HFFc6 (cell line): Measurements from ENCODE around the gene CACNA1F. TPM values are rescaled to one million over a fixed set of nuclear protein-coding genes. Genes with fewer than 3 reads are reported as not detected.

ENCODE experiments used
- DNase-seq: peaks from one replicate; pipeline ENCODE4 v3.0.0-alpha.2; 2018
- H3K27ac Mint-ChIP-seq: 2 replicates; pipeline ENCODE4 v1.8.0; 2020; ENCODE audit warnings: mild to moderate bottlenecking, mixed read lengths
- H3K27me3 Mint-ChIP-seq: 2 replicates; pipeline ENCODE4 v1.8.0; 2021; ENCODE audit warnings: mild to moderate bottlenecking, moderate library complexity, mixed read lengths; ENCODE audit not compliant: insufficient read depth
- H3K36me3 Mint-ChIP-seq: 2 replicates; pipeline ENCODE4 v1.8.0; 2021; ENCODE audit warnings: low read depth, mixed read lengths
- H3K4me1 Mint-ChIP-seq: 2 replicates; pipeline ENCODE4 v1.8.0; 2020; ENCODE audit warnings: low read depth, mixed read lengths
- H3K4me3 Mint-ChIP-seq: 2 replicates; pipeline ENCODE4 v1.8.0; 2020; ENCODE audit warnings: mild to moderate bottlenecking, moderate library complexity, mixed read lengths
- H3K9me3 Mint-ChIP-seq: 2 replicates; pipeline ENCODE4 v1.8.0; 2020; ENCODE audit warnings: mild to moderate bottlenecking, mixed read lengths
- CTCF ChIP-seq: fragments of 200-600 bp; sonication (generic); IDR thresholded peaks from 2 replicates; pipeline ENCODE4 v1.5.0; 2021; ENCODE audit warnings: antibody characterized with exemption, mild to moderate bottlenecking
- total RNA-seq, 6 experiments: library from RNA; stranded (reverse); fragmentation: NEBNext Ultra II Directional; extraction: Animal tissue kit (Norgen Biotek cat#: 25700); gene quantifications; 2 replicates in 1 of 6; 3 replicates in 5 of 6; pipeline ENCODE4 v1.2.3, GENCODE V29; 2021

Gene CACNA1F
- total RNA-seq, 6 experiments from 2014 or later: not detected

GRCh38 chrX:49237060-49237459 is 3.9 kb upstream of the CACNA1F start:
- peaks cover 2% of the 10 kb centered on the region; the same call in 1 of the 2 replicates for H3K27me3 Mint-ChIP-seq
- no peak for DNase-seq
- H3K4me1 Mint-ChIP-seq: 0 out of 2 replicates have a peak, but pooled peaks cover 5% of the 10 kb centered on the region
- H3K4me3 Mint-ChIP-seq: peak overlapping the region; percentile 98
- no peaks in the 10 kb centered on the region for H3K9me3 Mint-ChIP-seq
- no peak for TF ChIP-seq CTCF
- no peak overlapping the region for H3K27ac Mint-ChIP-seq
- H3K36me3 Mint-ChIP-seq: no peaks in the 10 kb centered on the region

- no peak for TF ChIP-seq CTCF
- no peaks in the 10 kb centered on the region for H3K36me3 Mint-ChIP-seq
- peaks cover 4% of the 10 kb centered on the region for H3K27me3 Mint-ChIP-seq
- DNase-seq: no peak
- H3K4me3 Mint-ChIP-seq: no peak overlapping the region
- H3K4me1 Mint-ChIP-seq: 0 out of 2 replicates have a peak, but pooled peaks cover 5% of the 10 kb centered on the region
- no peak overlapping the region for H3K27ac Mint-ChIP-seq
- no peaks in the 10 kb centered on the region for H3K9me3 Mint-ChIP-seq
Measured at GRCh38 chrX:49233887-49234555, 881 bp upstream of the CACNA1F start.

GRCh38 chrX:49232525-49232924 is 615 bp downstream of the CACNA1F start:
- no peak overlapping the region for H3K27ac Mint-ChIP-seq
- H3K27me3 Mint-ChIP-seq: peaks cover 4% of the 10 kb centered on the region

GRCh38 chrX:49231333-49232000 is 1.7 kb downstream of the CACNA1F start:
- no peak for DNase-seq
- Mint-ChIP-seq H3K4me1 (0 out of 2 replicates have a peak, but pooled peaks cover 5% of the 10 kb centered on the region), H3K9me3 (no peaks in the 10 kb centered on the region), H3K27ac (no peak overlapping the region), H3K27me3 (peaks cover 2% of the 10 kb centered on the region), H3K4me3 (no peak overlapping the region), H3K36me3 (no peaks in the 10 kb centered on the region)
- TF ChIP-seq CTCF: no peak

More at GRCh38 chrX:49232525-49232924, 615 bp downstream of the CACNA1F start:
- H3K9me3 Mint-ChIP-seq: no peaks in the 10 kb centered on the region
- no peaks in the 10 kb centered on the region for H3K36me3 Mint-ChIP-seq
- H3K4me3 Mint-ChIP-seq: no peak overlapping the region
- DNase-seq: no peak
- H3K4me1 Mint-ChIP-seq: 0 out of 2 replicates have a peak, but pooled peaks cover 5% of the 10 kb centered on the region
- TF ChIP-seq CTCF: no peak

GRCh38 chrX:49230500-49231232 is 2.5 kb downstream of the CACNA1F start:
- TF ChIP-seq CTCF: no peak
- Mint-ChIP-seq H3K27ac (no peak overlapping the region), H3K27me3 (peaks cover 2% of the 10 kb centered on the region), H3K4me1 (0 out of 2 replicates have a peak, but pooled peaks cover 5% of the 10 kb centered on the region), H3K9me3 (no peaks in the 10 kb centered on the region), H3K4me3 (no peak overlapping the region), H3K36me3 (no peaks in the 10 kb centered on the region)
- DNase-seq: no peak
